K562 (cell line): Measurements from ENCODE around the gene AQP5. TPM values are rescaled to one million over a fixed set of nuclear protein-coding genes. Genes with fewer than 3 reads are reported as not detected.

Experiments
- ATAC-seq: fragments of 200-7000 bp; cut with Tn5 transposase; 3 replicates; pipeline ENCODE4 v1.9.1; 2020; ENCODE audit warnings: moderate library complexity
- BruUV-seq: library from RNA; stranded (reverse); fragments of 400-500 nt; replicated peaks from 2 replicates; lab custom pipeline; 2021; lab: Mats Ljungman, UMichigan
- CTCF ChIA-PET: fragments of 300-600 bp; formaldehyde crosslinking; extraction: SDS; loops from one replicate; lab custom pipeline; 2021; ENCODE audit warnings: low intra/inter-chr PET ratio; lab: Yijun Ruan, JAX
- POLR2A ChIA-PET: fragments of 300-600, 350-650 bp; sonication (Branson Sonifier 250); formaldehyde crosslinking; extraction: SDS; loops from one replicate; lab custom pipeline; 2021; ENCODE audit warnings: antibody characterized with exemption, inconsistent platforms; lab: Yijun Ruan, JAX
- DNase-seq, 4 experiments: peaks; one replicate each; pipeline versions ENCODE4 v3.0.0 to v3.0.0-alpha.2; 2011 to 2018; ENCODE audit warnings: low spot score in 3 of 4, mixed read lengths in 3 of 4; ENCODE audit errors: extremely low read depth in 1 of 4
- FAIRE-seq: peaks from 2 replicates; lab custom pipeline; 2011; peaks lifted over from hg19 to GRCh38; lab: Jason Lieb, UNC
- H2AFZ ChIP-seq: 2 replicates; pipeline ENCODE4 v1.6.0; 2011; ENCODE audit warnings: low read depth, low read length, control low read depth, inconsistent platforms
- H3K27ac ChIP-seq: fragments of 200-600 bp; 3 replicates; pipeline ENCODE4 v1.8.0; 2011; ENCODE audit warnings: low read depth, mild to moderate bottlenecking, control low read depth, inconsistent platforms, low read length, moderate library complexity, mixed read lengths; ENCODE audit errors: extremely low read depth
- H3K27me3 ChIP-seq, 2 experiments: fragments of 300-600 bp in 1 of 2; 2 replicates in 1 of 2; 3 replicates in 1 of 2; pipeline versions ENCODE4 v1.6.0 to v1.8.0; 2011; ENCODE audit warnings: inconsistent platforms in 2 of 2, low read length in 2 of 2, mild to moderate bottlenecking in 1 of 2, mixed read lengths in 1 of 2, moderate library complexity in 1 of 2; ENCODE audit not compliant: control insufficient read depth in 2 of 2, insufficient read depth in 2 of 2
- H3K36me3 ChIP-seq: fragments of 300-600 bp; 3 replicates; pipeline ENCODE4 v1.8.0; 2011; ENCODE audit warnings: mild to moderate bottlenecking, low read length, inconsistent platforms; ENCODE audit not compliant: control insufficient read depth, insufficient read depth
- H3K4me1 ChIP-seq, 2 experiments: fragments of 200-600 bp in 1 of 2; replicated peaks in 1 of 2; 2 replicates in 1 of 2; 3 replicates in 1 of 2; pipeline versions ENCODE4 v1.5.1 to v1.8.0; 2011; ENCODE audit warnings: inconsistent platforms in 2 of 2, low read length in 2 of 2, mild to moderate bottlenecking in 1 of 2, mixed read lengths in 1 of 2, moderate library complexity in 1 of 2; ENCODE audit not compliant: control insufficient read depth in 2 of 2, insufficient read depth in 2 of 2
- H3K4me2 ChIP-seq: 2 replicates; pipeline ENCODE4 v1.6.1; 2011; ENCODE audit warnings: low read length, control low read depth, inconsistent platforms, mixed read lengths; ENCODE audit not compliant: insufficient read depth
- H3K4me3 ChIP-seq: fragments of 200-600 bp; sonication (generic), shearing (Covaris generic); 2 replicates; pipeline ENCODE4 v1.5.1; 2016; ENCODE audit warnings: control low read depth, inconsistent platforms
- H3K79me2 ChIP-seq: fragments of 200-600 bp; 3 replicates; pipeline ENCODE4 v1.8.0; 2011; ENCODE audit warnings: low read length, inconsistent platforms; ENCODE audit not compliant: control insufficient read depth, insufficient read depth
- H3K9ac ChIP-seq, 2 experiments: 2 replicates each; pipeline versions ENCODE4 v1.6.0 to v1.6.1; 2011; ENCODE audit warnings: low read depth in 2 of 2, low read length in 2 of 2, control low read depth in 1 of 2, inconsistent platforms in 1 of 2, mild to moderate bottlenecking in 1 of 2, mixed read lengths in 1 of 2; ENCODE audit not compliant: insufficient read depth in 1 of 2
- H3K9me1 ChIP-seq: one replicate; pipeline ENCODE4 v1.6.0; 2011; ENCODE audit warnings: inconsistent platforms, mild to moderate bottlenecking, low read length, moderate library complexity; ENCODE audit not compliant: control insufficient read depth, insufficient read depth
- H3K9me3 ChIP-seq: replicated peaks from 2 replicates; pipeline ENCODE4 v1.5.1; 2011; ENCODE audit warnings: low read depth, low read length, inconsistent platforms; ENCODE audit not compliant: control insufficient read depth, insufficient read depth
- H4K20me1 ChIP-seq: replicated peaks from 2 replicates; pipeline ENCODE4 v1.6.1; 2011; ENCODE audit warnings: low read length, inconsistent platforms, mixed read lengths; ENCODE audit not compliant: control insufficient read depth, insufficient read depth
- KLF13 ChIP-seq: fragments of 450-650 bp; IDR thresholded peaks from 2 replicates; pipeline ENCODE4 v1.6.1; 2016; ENCODE audit warnings: missing genetic modification characterization, low read depth, mild to moderate bottlenecking, missing compliant biosample characterization, moderate library complexity, borderline replicate concordance
- TAF1 ChIP-seq: IDR thresholded peaks from 2 replicates; pipeline ENCODE4 v1.6.1; 2011; ENCODE audit warnings: mild to moderate bottlenecking, low read length, moderate library complexity; ENCODE audit not compliant: insufficient read depth, control insufficient read depth, severe bottlenecking; ENCODE audit errors: extremely low read depth
- WGBS: fragments of 100-300 bp; shearing (Covaris generic); methylation state at CpG from one replicate; pipeline ENCODE4 v1.1.6; 2016; ENCODE audit warnings: low coverage, mixed read lengths; ENCODE audit not compliant: insufficient coverage; ENCODE audit errors: missing lambda C conversion rate; 5-methylcytosine and 5-hydroxymethylcytosine counted together
- in situ Hi-C: fragments of 300-500 bp; cut with MboI; formaldehyde crosslinking; loops from 4 replicates; pipeline ENCODE4 v1.15.0; 2018; ENCODE audit warnings: inconsistent platforms, mixed read lengths
- intact Hi-C: fragments of 100-400 bp; cut with micrococcal nuclease; formaldehyde crosslinking; loops from 2 replicates; pipeline ENCODE4 v1.14.2; 2022
- polyA plus RNA-seq, 8 experiments: library from polyadenylated mRNA; depleted of rRNA in 4 of 8; stranded (reverse) in 5 of 8; unstranded in 3 of 8; fragments of >200 nt; fragmentation: Nextera tagmentation in 2 of 8; fragmentation: Illumina TruSeq in 1 of 8; extraction: Ambion mirVana in 2 of 8; extraction: Trizol in 1 of 8; gene quantifications; 2 replicates each; pipeline versions ENCODE4 v1.2.1 to v1.2.3, GENCODE V29; 2011 to 2014; ENCODE audit warnings: inconsistent platforms in 1 of 8, missing spikeins in 1 of 8
- total RNA-seq, 7 experiments: library from RNA; depleted of rRNA in 6 of 7; stranded (reverse); fragments of >200 nt in 6 of 7; fragmentation: Illumina TruSeq in 2 of 7; extraction: Trizol in 2 of 7; gene quantifications; 2 replicates each; pipeline versions ENCODE4 v1.2.1 to v1.2.3, GENCODE V29; 2011 to 2021; ENCODE audit warnings: low replicate concordance in 1 of 7
- TF ChIP-seq, protein P1 (sequence below), 3 experiments: fragments of 200-800 bp in 1 of 3; sonication (Bioruptor generic) in 1 of 3; sonication (generic) in 1 of 3; formaldehyde crosslinking in 1 of 3; IDR thresholded peaks; 2 replicates each; pipeline versions ENCODE4 v1.6.1 to v1.8.0; 2016 to 2022; ENCODE audit warnings: mild to moderate bottlenecking in 2 of 3, missing compliant biosample characterization in 2 of 3, missing genetic modification characterization in 2 of 3, missing genetic modification reagents in 1 of 3
- TF ChIP-seq, protein P2 (sequence below): IDR thresholded peaks from 2 replicates; pipeline ENCODE4 v1.6.1; 2016; ENCODE audit warnings: missing genetic modification characterization, missing compliant biosample characterization

AQP5 gene
- total and polyA plus RNA-seq, 9 of the 15 experiments (the other 6 are each of a cell fraction or from before 2014, with no cell fraction given), result not detected

DNA sequence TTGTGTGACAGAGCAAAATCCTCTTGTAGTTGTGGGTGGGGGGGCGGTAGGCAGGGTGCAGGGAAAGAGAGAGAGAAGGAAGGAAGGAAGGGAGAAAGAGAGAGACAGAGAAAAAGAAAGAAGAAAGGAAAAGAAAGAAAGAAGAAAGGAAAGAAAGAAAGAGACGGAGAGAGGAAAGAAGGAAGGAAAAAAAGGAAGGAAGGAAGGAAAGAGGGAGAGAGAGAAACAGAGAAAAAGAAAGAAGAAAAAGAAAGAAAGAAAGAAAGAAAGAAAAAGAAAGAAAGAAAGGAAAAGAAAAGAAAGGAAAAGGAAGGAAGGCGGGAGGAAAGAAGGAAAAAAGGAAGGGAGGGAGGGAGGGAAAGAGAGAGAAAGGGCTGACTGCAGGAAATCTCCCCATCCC lies 40.4 kb upstream of the AQP5 start:
- peaks cover 5 to 44% of the 10 kb centered on the region in 2 experiments for H3K27me3 ChIP-seq
- no peak overlapping the region for H3K9ac ChIP-seq
- ChIA-PET POLR2A (interaction anchor here (1.4 kb wide), 1 partner anchor 8 kb away, joined by 3 read pairs; no protein-coding TSS in a partner anchor), CTCF (interaction anchor here (0.6 kb wide), 1 partner anchor 12 kb away, joined by 5 read pairs; no protein-coding TSS in a partner anchor)
- H3K4me2 ChIP-seq, result no peak overlapping the region
- no peak overlapping the region for H3K4me3 ChIP-seq
- H3K27ac ChIP-seq, result no peak overlapping the region
- 22% methylated on average over 2 of the region's 3 CpGs for WGBS
- DNase-seq, result no peak
- in situ Hi-C loops, result no loop called here
- H2AFZ ChIP-seq, result no peak overlapping the region
- TF ChIP-seq, protein P1, sequence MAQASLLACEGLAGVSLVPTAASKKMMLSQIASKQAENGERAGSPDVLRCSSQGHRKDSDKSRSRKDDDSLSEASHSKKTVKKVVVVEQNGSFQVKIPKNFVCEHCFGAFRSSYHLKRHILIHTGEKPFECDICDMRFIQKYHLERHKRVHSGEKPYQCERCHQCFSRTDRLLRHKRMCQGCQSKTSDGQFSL (CRISPR knock-in tag; IDR thresholded peaks at IDR 0.05), result no peak
- TF ChIP-seq, protein P1 (tag; IDR thresholded peaks at IDR 0.05), result 0 out of 4 replicates have a peak, but pooled peaks of 1 of the 2 experiments have one; percentile 21
- TF ChIP-seq TAF1, result no peak
- TF ChIP-seq, protein P2, sequence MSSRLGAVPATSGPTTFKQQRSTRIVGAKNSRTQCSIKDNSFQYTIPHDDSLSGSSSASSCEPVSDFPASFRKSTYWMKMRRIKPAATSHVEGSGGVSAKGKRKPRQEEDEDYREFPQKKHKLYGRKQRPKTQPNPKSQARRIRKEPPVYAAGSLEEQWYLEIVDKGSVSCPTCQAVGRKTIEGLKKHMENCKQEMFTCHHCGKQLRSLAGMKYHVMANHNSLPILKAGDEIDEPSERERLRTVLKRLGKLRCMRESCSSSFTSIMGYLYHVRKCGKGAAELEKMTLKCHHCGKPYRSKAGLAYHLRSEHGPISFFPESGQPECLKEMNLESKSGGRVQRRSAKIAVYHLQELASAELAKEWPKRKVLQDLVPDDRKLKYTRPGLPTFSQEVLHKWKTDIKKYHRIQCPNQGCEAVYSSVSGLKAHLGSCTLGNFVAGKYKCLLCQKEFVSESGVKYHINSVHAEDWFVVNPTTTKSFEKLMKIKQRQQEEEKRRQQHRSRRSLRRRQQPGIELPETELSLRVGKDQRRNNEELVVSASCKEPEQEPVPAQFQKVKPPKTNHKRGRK (tag), result peak; percentile 96
- no peak for TF ChIP-seq KLF13 (tag)
- no peaks in the 10 kb centered on the region for H3K36me3 ChIP-seq
- no peak for FAIRE-seq
- intact Hi-C loops, result no loop called here
- ATAC-seq, result no peak
- no peaks in the 10 kb centered on the region for H3K4me1 ChIP-seq
- H3K9me1 ChIP-seq, result no peaks in the 10 kb centered on the region
- H4K20me1 ChIP-seq, result no peaks in the 10 kb centered on the region
- no peaks in the 10 kb centered on the region for H3K79me2 ChIP-seq
- BruUV-seq, result no TSS peak
- H3K9me3 ChIP-seq, result no peaks in the 10 kb centered on the region
